Activated CD4-positive, alpha-beta T cell treated with anti-CD3 and anti-CD28 coated beads for 4 hours (primary cell): ENCODE measurements around the gene CAPN15.
"Not testable (repeated sequence)": the region's sequence is repeated elsewhere in the genome, so short reads cannot be mapped to it uniquely, and the experiment has no call there.

Experiments
- DNase-seq, 2 donors: peaks; one replicate each; pipeline ENCODE4 v3.0.0-alpha.2; 2020

Gene CAPN15

DNA sequence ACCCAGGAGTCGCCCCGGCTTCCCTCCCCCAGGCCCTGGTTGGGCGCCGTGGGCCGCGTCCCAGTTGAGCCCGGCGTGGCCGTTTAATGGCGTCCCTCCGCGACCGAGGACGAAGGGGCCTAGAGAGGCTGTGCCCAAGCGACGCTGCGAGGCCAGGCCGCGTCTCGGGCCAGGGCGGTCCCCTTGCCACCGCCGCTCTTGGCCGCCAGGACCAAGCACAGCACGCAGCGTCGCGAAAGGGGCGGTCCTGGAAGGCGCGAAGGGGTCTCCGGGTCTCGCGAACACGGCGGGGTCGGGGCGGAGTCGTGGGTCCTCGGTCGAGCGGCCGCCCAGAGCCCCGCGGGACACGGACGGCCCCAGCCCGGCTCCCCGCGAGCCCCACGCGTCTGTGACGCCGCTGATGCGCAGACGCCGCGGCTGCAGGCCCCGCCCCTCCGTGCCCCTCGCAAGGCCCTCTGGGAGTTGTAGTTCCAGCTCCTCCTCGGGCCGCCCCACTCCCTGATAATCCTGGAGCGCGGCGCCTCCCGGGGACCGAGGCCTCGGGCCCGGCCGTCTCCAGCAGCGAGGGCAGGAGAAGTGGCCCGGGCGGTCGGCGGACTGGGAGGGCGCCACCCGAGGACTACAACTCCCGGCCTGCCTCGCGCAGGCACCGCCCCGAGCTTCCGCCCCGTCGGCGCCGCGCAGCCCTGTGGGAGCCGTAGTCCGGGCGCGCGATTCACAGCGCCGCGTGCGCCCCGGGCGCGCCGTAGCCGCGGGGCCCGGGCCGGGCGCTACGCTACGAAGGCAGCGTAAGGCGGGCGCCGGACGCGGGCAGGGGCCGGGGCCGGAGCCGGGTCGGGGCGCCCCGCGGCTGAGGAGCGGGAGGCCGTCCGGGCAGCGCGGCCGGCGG, at the start of gene CAPN15:
Gene CAPN15 (plus strand): TSS at position 698 of the 889 bp plus-strand sequence. CDS start 19,127 bp downstream, outside the sequence.
- peak; percentile 84 to 90 for DNase-seq

DNA sequence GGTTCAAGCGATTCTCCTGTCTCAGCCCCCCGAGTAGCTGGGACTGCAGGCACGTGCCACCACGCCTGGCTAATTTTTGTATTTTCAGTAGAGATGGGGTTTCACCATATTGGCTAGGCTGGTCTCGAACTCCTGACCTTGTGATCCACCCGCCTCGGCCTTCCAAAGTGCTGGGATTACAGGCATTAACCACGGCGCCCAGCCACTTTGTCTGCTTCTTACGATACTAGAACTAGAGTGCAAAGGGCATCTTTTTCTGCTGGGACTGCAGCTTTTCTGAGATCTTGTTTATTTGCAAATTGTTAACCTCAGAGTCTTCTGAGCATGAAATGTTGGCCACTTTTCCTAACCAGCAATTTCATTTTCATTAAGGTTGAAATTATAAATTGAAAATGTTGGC, 49.2 kb upstream of the CAPN15 start:
- DNase-seq: not testable (repeated sequence)

DNA sequence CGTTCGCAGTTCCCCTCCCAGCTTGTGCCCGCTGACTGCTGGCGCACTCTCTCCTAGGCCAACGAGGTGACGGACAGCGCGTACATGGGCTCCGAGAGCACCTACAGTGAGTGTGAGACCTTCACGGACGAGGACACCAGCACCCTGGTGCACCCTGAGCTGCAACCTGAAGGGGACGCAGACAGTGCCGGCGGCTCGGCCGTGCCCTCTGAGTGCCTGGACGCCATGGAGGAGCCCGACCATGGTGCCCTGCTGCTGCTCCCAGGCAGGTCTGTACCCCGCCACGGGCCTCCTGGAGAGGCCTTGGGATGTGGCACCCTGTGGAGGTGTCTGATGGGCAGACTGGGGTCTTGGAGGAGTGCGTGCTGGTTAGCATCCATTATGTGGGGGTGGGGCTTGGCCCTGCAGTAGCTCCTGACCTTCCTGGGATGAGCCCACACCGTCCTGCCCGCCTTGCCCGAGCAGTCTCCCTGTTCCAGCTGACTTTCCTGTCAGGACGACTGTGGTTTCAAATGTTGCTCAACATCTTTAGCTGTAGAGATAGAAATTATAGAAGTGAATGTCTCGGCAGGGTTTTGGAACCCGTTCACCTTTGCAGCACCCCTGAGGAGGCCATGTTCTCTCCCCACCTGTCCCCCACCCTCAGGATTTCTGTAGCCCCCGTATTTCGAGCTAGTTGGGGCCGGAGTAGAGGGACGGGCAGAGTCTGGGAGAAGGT, 44.9 kb upstream of the CAPN15 start:
- no peak for DNase-seq

DNA sequence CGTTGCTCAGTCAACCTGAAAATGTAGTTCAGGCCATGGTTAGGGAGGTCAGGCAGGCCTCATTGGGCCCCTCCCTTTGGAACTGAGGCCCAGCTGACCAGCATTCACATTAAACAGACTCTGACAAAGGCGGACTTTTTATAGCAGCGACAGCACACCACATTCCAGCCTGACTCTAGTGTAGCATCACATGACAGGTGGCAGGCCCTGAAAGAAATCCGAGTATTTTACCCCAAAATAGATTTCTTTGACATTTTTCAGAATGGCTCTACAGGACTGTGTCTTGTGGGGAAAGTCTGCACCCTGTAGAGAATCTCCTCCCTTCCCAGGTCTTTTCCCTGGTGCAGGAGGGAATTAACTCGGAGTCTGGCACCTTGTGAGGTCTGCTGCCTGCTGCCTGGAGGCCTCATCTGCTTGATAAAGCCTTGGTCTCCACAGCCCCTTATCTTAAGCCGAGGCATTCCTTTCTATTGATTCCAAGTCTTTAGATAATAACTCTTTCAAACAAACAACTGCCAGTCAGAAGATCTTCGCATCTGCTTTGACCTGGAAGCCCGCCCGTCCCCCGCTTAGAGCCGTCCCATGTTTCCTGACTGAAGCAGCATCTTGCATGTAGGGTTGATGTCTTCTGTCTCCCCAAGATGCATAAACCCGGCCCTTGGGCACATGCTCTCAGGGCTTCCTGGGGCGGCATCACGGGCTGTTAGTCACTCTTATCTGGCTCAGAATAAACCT, 44.0 kb upstream of the CAPN15 start:
- DNase-seq: no peak

DNA sequence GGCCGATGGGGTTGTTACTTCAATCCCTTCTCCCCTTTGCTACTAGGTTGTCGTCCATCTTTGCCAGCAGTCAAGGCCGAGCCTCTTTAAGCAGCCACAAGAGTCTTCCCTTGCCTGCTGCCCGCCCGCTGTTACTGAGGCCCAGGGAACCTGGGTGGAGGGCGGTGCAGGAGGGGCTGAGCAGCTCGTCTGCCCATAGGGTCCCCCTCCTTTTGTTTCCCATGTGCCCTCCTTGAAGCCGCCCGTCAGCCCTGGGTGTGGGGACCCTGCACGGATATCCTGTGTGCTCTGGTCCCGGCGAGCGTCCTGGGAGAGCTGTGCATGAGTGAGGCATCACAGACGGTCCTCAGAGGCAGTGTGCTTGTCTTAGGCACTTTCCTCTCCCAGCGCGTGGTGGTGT, 37.9 kb upstream of the CAPN15 start:
- no peak for DNase-seq

DNA sequence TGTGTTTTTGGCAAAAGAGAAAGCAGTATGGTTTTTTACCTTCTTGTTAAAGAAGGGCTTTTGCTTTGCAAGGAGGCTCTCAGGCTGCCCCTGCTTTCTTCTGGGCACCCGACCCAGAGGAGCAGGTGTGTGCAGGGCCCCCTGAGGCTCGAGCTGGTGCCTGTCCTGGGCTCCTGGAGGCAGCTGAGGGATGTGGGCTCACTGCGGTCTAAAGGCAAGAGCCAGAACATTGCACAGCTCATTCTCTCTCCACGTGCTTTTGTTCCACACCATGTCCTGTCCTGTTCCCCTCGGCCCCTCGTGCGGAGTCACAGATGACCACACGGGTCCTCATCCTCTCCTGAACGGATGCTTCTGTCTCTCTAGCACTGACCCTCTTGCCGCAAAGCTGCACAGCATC, 36.7 kb upstream of the CAPN15 start:
- no peak for DNase-seq

DNA sequence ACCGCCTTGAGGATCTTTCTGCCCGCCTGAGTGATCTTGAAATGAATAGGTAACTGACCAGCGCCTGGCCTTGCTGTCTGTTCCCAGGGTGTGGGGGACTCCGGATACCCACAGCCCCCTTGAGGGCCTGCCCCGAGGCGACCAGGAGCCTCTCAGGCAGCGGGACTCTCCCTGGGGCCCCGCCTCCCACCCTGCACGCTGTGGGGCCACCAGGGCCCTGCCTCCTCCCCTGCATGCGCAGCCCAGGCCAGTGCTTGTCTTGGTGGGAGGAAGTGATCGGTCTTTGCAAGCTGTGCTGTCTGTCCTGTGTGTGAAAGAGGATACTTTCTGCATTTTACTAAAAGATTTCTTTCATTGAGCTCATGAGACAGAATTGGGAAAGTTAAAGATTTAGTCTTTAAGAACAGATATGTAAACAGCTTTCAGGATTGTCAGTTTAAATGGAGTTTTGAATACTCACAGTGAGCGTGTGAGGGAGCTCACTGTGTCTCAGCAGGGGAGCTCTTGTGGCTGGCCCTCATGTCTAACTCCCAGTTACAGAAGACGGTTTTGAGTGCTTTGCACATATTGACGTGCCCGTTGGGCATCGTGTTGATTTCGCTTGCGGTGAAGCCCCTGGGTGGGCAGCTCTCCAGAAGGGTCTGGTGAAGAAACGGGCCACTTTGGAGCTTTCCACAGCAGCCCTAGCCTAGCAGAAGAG, 36.1 kb upstream of the CAPN15 start:
- DNase-seq: no peak

DNA sequence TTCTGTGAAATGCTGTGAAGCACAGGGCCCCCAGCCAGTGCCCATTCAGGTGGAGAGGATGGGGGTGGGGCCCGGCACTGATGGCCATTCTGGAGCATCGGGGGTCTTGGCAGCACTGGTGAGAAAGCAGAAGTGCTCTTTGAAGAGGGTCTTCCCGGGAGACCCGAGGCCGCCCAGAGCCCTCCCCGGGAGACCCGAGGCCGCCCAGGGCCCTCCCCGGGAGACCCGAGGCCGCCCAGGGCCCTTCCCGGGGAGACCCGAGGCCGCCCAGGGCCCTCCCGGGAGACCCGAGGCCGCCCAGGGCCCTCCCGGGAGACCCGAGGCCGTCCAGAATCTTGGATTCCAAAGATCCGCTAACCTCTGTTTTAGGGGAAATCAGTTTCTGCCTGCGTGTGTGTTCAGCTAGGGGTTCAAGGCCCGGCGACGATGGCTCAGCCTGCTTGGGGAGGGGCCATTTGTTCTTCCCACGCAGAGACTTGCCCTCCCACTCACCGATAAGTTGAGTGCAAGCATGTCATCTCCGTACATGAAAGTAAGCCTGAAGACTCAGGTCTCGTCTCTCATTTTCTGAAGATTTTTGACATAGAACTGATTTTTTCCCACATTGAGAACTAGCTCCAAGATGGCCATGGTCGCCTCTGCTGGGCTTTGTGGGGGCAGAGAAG, 35.2 kb upstream of the CAPN15 start:
- no peak for DNase-seq

DNA sequence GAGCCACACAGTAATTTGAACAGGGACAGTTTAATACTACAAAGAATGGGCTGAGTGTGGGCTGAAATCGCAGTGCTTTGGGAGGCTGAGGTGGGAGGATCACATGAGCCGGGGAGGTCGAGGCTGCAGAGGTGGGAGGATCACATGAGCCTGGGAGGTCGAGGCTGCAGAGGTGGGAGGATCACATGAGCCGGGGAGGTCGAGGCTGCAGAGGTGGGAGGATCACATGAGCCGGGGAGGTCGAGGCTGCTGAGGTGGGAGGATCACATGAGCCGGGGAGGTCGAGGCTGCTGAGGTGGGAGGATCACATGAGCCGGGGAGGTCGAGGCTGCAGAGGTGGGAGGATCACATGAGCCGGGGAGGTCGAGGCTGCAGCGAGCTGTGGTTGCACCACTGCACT, 32.8 kb upstream of the CAPN15 start:
- not testable (repeated sequence) for DNase-seq

DNA sequence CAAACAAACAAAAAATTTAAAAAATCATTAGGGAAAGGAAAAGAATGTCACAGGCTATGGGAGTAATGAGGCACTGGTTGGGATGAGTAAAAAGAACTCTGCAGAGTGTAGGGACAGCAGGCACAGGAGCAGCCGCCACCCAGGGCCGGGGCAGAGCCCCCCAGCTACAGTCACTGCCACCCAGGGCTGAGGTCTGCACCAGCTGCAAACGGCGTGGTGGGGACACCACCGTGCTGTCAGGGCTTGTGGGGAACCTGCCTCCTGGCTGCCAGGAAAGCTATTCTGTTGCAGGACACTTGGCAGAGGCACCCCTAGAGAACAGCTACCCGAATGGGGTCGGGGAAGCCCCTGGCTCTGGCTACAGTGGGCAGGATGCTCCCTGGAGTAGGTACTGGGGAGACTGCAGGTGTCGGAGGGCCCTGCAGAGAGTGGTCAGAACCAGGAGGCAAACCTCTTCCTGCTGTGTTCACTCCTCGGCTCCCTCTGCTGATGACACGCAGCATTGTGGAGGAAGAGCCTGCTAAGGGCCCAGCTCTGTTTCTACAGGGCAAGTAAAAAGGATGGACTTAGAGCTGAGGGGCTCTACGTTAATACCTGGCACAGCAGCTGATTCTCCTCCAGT, 32.3 kb upstream of the CAPN15 start:
- DNase-seq: no peak

DNA sequence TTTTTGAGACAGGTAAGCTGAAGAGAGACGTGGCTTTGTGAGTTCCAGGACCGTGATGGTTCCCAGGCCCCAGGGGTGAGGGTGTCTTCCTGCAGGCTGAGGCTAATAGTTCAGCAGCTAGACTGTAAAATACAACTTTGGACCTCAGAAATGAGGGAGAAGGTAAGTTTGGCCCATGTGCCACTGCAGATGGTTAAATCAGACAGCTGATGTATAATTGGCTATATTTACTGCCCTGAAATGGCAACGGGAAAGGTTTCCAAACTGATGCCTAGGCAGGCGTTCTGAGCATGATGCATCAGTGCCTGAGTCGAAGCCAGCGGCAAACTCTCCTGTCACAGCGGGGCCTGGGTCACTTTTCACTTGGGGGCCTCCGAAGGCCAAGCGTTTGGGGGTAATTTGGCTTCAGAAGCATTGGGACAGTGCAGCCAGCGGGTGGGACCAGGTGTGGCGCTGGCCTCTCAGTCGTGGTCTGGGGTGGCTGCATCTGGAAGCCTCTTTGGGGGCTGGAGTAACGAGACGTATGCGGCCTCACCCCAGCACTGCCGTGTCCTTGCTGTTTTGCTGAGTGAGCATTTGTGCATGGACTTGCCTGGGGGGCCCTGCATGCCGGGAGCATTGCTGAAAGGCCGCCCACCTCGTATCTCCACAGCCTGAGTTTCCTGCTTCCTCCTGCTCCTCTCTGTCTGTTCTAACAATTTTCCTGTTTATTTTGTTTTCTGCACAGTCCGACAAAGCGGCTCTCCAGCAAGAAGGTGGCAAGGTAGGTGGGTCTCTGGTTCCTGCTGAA, 31.2 kb upstream of the CAPN15 start:
- no peak for DNase-seq

DNA sequence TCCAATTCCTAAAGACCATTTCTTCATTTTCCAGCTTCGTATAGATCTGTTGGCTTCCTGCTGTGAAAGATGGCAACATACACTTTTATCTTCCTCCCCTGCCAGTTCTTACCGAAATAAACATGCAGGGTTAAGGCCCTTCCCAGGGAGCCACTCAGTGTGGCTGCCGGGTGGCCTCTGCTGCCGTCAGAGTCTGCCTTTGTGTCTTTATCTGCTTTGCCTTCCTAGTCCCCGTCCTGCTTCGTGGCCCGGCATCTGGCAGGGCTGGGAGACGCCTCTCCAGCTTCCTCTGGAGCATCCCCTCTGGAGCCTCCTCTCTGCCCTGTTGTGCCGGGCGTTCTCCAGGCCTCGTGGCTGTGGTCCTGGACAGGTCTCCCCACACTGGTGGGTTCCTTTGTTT, 30.3 kb upstream of the CAPN15 start:
- DNase-seq: no peak

DNA sequence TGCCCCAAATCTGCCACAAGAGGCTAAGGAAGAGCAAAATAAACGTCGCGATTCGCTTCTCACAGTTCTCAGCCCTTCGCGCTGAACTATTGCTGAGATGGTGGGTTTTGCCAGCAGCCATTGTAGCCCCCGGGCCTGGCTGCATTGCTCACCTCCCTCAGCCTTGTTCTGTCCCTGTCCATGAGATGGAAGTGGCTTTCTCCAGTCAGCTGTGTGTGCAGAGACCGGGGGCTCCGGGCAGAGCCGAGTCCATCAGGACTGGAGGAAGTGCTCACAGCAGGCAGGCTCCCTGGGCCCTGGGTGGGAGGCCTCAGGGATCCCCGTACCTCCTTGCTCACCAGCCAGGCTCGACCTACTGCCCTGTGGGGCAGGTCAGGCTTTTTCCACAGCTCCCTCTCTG, 27.6 kb upstream of the CAPN15 start:
- no peak for DNase-seq

DNA sequence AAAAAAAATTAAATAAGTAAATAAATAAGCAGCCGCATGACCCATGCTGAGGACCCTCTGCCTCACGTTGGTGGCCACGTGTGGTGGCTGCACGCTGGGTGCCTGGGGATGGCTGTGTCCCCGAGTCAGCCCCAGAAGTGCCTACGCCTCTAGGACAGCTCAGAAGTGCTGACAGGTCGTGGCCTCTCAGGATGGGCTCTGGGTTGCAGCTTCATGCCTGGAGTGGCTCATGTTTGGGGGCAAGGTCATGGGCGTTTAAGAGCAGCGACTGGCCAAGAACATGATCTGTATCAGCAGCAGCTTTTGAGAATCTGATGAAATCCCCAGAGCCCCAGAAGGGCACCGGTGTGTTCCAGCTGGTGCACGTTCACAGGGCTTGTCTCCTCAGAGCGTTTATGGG, 26.8 kb upstream of the CAPN15 start:
- no peak for DNase-seq

DNA sequence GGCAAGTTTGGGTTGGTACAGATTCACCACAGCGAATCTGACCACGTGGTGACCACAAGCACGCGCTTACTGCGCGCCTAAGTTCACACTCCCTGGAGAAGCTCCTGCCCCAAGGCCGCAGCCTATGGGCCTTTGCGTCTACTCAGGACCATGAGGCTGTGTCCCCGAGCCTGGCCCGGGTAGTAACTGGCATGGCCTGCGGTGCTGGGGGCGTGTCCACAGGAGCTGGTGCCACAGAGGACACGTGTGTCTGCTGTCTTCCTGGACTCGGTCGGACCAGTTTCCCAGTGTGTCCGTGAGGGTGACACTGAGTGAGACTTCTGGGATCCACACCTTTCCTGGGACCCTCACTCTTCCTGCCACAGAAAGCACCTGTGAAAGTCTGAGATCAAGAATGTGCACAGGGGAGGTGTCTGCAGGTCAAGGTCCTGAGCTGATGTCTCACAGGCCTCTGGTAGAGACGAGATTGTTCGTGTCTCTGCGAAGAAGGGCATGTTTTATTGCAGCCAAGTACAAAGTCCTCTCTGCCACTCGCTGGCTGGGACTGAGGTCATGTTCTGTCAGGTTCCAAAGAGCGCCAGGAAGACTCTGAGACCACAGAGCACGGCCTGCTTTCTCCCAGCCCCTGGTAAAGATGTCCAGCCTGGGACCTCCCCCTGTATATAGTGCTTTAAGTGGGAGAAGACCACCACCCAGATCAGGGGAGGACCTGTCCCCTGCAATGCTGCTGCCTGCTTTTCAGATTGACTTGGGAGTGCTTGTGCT, 25.2 kb upstream of the CAPN15 start:
- no peak for DNase-seq

DNA sequence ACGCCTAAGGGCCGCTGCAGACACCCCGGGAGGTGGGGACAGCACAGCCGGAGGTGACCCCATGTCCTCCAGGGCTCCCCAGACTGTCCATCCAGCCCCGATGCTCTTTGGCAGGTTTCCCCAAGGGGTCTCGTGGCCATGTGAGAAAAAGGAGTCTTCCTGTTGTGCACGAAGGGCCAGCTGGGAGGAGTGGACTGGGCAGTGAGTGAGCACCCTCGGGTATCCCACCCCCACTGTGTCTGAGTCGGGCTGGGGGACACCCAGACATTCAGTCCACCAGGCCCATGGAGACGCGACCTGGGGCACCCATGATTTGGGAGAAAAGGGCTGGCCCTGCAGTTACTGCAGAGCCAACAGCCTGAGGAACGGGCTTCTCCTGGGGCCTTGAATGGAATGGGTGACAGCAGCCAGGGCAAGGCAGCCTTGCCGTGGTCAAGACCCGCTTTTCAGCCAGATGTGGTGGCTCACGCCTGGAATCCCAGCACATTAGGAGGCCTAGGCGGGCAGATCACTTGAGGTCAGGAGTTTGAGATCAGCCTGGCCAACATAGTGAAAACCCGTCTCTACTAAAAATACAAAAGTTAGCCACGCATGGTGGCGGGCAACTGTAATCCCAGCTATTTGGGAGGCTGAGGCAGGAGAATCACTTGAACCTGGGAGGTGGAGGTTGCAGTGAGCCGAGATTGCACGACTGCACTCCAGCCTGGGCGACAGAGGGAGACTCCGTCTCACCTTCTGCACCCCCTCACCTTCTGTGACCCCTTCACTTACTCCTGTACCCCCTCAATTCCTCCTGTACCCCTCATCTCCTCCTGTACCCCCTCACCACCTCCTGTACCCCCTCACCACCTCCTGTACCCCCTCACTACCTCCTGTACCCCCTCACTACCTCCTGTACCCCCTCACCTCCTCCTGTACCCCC, 24.1 kb upstream of the CAPN15 start:
- DNase-seq: no peak

DNA sequence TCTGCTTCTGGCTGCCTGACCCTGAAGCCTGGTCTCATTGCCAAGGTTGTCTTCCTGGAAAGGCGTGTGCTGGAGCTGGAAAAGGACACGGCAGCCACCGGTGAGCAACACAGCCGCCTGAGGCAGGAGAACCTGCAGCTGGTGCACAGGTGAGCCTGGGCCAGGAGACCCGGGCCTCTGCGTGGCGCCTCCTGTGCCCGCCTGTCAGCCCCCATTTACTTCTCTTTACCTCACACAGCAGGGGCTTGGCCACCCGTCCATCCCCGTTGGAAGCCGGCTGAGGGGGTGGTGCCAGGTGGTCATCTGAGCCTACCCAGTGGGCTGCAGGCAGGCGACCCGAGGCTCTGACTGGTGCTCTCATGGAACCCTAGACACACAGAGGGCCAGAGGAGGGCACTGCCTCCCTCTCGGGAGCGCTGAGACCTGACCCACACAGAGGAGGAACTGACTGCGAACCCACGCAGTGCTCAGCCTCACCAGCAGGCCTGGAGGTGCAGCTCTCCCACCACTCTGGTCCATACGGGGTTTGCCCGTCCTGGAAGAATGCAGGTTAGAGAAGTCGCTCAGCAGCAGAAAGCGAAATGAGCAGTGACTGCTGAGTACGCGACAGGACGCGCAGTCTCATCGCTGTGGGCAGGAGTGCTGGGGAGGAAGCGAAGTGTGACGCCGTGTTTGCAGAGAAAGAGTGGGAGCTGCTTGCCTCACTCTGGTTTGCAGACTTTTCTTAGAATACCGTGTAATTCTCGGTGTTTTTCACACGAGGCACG, 21.9 kb upstream of the CAPN15 start:
- DNase-seq: no peak

DNA sequence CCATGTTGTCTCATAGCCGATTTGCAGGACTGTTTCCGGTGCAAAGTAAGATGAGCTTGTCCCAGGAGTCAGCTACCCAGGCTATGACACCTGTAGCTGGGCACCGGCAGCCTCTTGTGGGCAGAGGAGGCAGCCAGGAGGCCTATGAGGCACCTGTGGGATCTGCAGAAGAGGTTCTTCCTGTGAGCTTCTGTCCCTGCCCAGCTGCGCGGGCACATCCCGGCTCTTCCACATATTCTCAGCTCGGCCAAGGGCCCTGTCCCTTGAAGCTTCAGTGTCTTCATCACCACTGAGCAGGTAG, 21.3 kb upstream of the CAPN15 start:
- no peak for DNase-seq
